BE2C (cell line): ENCODE data around the gene TCN2.
"Not testable (repeated sequence)": the region's sequence is repeated elsewhere in the genome, so short reads cannot be mapped to it uniquely, and the experiment has no call there.

ENCODE experiments used
- DNase-seq: peaks from one replicate; pipeline ENCODE4 v3.0.0-alpha.2; 2020
- H3K27me3 ChIP-seq: fragments of 250-450 bp; sonication (Bioruptor Pico); 2 replicates; pipeline ENCODE4 v1.5.1; 2020; ENCODE audit warnings: mild to moderate bottlenecking
- H3K36me3 ChIP-seq: fragments of 250-450 bp; sonication (Bioruptor Pico); 2 replicates; pipeline ENCODE4 v1.5.1; 2020; ENCODE audit warnings: mild to moderate bottlenecking
- H3K4me1 ChIP-seq: fragments of 250-450 bp; sonication (Bioruptor Pico); 2 replicates; pipeline ENCODE4 v1.5.1; 2020
- H3K4me3 ChIP-seq: 2 replicates; pipeline ENCODE4 v1.5.1; 2011; ENCODE audit warnings: low read depth, low read length
- H3K9me3 ChIP-seq: fragments of 250-450 bp; sonication (Bioruptor Pico); 2 replicates; pipeline ENCODE4 v1.5.1; 2020
- TF ChIP-seq, protein P1 (sequence below): IDR thresholded peaks from 2 replicates; pipeline ENCODE4 v1.5.1; 2012; ENCODE audit warnings: mild to moderate bottlenecking, low read depth, low read length

Gene TCN2

GRCh38 chr22:30615543-30615954, 8.6 kb downstream of the TCN2 start:
- Histone ChIP-seq H3K4me3 (no peak overlapping the region), H3K4me1 (no peaks in the 10 kb centered on the region), H3K36me3 (no peaks in the 10 kb centered on the region), H3K27me3 (no peaks in the 10 kb centered on the region), H3K9me3 (no peaks in the 10 kb centered on the region)
- DNase-seq = no peak
- TF ChIP-seq, protein P1, sequence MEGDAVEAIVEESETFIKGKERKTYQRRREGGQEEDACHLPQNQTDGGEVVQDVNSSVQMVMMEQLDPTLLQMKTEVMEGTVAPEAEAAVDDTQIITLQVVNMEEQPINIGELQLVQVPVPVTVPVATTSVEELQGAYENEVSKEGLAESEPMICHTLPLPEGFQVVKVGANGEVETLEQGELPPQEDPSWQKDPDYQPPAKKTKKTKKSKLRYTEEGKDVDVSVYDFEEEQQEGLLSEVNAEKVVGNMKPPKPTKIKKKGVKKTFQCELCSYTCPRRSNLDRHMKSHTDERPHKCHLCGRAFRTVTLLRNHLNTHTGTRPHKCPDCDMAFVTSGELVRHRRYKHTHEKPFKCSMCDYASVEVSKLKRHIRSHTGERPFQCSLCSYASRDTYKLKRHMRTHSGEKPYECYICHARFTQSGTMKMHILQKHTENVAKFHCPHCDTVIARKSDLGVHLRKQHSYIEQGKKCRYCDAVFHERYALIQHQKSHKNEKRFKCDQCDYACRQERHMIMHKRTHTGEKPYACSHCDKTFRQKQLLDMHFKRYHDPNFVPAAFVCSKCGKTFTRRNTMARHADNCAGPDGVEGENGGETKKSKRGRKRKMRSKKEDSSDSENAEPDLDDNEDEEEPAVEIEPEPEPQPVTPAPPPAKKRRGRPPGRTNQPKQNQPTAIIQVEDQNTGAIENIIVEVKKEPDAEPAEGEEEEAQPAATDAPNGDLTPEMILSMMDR = no peak

DNA sequence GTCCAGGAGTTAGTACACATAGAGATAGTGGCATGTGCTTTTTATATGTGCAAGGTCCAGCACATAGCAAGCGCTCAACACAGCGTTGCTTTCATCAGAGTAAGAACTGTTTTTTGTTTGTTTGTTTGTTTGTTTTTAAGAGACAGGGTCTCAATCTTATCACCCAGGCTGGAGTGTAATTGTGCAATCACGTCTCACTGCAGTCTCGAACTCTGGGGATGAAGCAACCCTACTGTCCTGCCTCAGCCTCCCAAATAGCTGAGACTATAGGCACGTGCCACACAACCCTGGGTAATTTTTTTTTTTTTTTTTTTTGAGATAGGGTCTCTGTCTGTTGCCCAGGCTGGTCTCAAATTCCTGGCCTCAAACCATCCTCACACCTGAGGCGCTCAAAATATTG, 10.8 kb downstream of the TCN2 start:
- no peak overlapping the region for H3K4me3 ChIP-seq
- TF ChIP-seq, protein P1 = no peak
- no peaks in the 10 kb centered on the region for H3K9me3 ChIP-seq

GRCh38 chr22:30619909-30620308, 12.9 kb downstream of the TCN2 start:
- not testable (repeated sequence) for H3K36me3 ChIP-seq, DNase-seq, H3K4me1 ChIP-seq

More for the DNA sequence above, 10.8 kb downstream of the TCN2 start:
- H3K27me3 ChIP-seq = no peaks in the 10 kb centered on the region
- no peaks in the 10 kb centered on the region for H3K4me1 ChIP-seq
- H3K36me3 ChIP-seq = no peaks in the 10 kb centered on the region
- DNase-seq = no peak

GRCh38 chr22:30626413-30626812, 19.4 kb downstream of the TCN2 start:
- H3K27me3 ChIP-seq = no peaks in the 10 kb centered on the region
- DNase-seq = no peak

More at GRCh38 chr22:30619909-30620308, 12.9 kb downstream of the TCN2 start:
- not testable (repeated sequence) for H3K4me3 ChIP-seq, H3K9me3 ChIP-seq, H3K27me3 ChIP-seq

DNA sequence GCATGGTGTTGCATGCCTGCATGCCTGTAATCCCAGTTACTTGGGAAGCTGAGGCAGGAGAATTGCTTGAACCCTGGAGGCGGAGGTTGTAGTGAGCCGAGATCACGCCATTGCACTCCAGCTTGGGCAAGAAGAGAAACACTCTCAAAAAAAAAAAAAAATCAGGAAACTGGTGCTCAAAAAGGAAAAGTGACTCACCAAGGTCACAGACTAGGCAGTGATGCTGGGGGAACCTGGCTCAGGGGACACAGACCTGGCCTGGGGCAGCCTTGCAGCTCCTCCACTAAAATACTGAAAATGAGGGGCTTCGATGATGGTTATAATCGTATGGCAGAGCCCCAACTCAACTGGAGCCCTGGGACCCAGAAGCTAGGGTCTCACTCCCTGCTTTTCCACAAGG, 20.5 kb downstream of the TCN2 start:
- Histone ChIP-seq H3K4me1 (no peaks in the 10 kb centered on the region), H3K36me3 (no peaks in the 10 kb centered on the region), H3K9me3 (no peaks in the 10 kb centered on the region), H3K4me3 (no peak overlapping the region), H3K27me3 (no peaks in the 10 kb centered on the region)
- no peak for DNase-seq
- TF ChIP-seq, protein P1 = no peak

More at GRCh38 chr22:30626413-30626812, 19.4 kb downstream of the TCN2 start:
- Histone ChIP-seq H3K9me3 (no peaks in the 10 kb centered on the region), H3K4me3 (no peak overlapping the region), H3K4me1 (no peaks in the 10 kb centered on the region), H3K36me3 (no peaks in the 10 kb centered on the region)
- TF ChIP-seq, protein P1 = no peak

GRCh38 chr22:30628491-30628890, 21.5 kb downstream of the TCN2 start:
- no peaks in the 10 kb centered on the region for H3K36me3 ChIP-seq
- no peak overlapping the region for H3K4me3 ChIP-seq
- TF ChIP-seq, protein P1 = no peak
- H3K4me1 ChIP-seq = no peaks in the 10 kb centered on the region
- no peaks in the 10 kb centered on the region for H3K9me3 ChIP-seq
- DNase-seq = peak; percentile 47
- H3K27me3 ChIP-seq = no peaks in the 10 kb centered on the region

GRCh38 chr22:30631469-30631868, 24.5 kb downstream of the TCN2 start:
- not testable (repeated sequence) for H3K36me3 ChIP-seq, H3K9me3 ChIP-seq, H3K4me3 ChIP-seq, H3K4me1 ChIP-seq, H3K27me3 ChIP-seq, DNase-seq
